SH-SY5Y (cell line): Measurements from ENCODE around the gene SLC4A5.

Experiments used
- GATA2 ChIP-seq: IDR thresholded peaks from 2 replicates; pipeline ENCODE4 v1.6.1; 2011; ENCODE audit warnings: mild to moderate bottlenecking, low read depth, low read length
- GATA3 ChIP-seq: IDR thresholded peaks from 2 replicates; pipeline ENCODE4 v1.6.1; 2011; ENCODE audit warnings: low read depth, mild to moderate bottlenecking, low read length, moderate library complexity

DNA sequence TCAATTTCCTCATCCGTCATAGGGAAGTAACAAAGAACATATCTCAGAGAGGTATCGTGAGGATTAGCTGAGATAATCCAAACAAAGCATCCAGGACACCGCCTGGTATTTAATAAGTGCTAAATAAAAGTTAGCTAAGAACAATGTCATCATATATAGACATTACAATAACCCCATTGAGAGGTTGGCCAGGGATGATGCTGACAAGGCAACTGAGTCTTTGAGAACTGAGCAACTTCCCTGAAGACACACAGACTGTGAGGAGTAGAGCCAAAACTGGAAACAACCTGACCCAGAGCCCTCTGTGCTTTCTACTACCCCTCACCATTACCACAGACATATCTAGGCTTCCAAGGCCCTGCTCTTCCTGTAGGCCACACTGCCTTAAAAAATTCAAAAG lies 38.5 kb upstream of the SLC4A5 start:
- TF ChIP-seq GATA2 (no peak), GATA3 (no peak)
